GM06990 (cell line): Measurements from ENCODE around the gene ZSCAN5C.

ENCODE experiments used
- DNase-seq: peaks from one replicate; pipeline ENCODE4 v3.0.0-alpha.2; 2011; ENCODE audit not compliant: insufficient read length; ENCODE audit errors: extremely low read depth
- H3K27me3 ChIP-seq: replicated peaks from 2 replicates; pipeline ENCODE4 v1.6.0; 2011; ENCODE audit warnings: low read length; ENCODE audit not compliant: control insufficient read depth, insufficient read depth
- H3K36me3 ChIP-seq: 2 replicates; pipeline ENCODE4 v1.5.1; 2011; ENCODE audit warnings: low read length; ENCODE audit not compliant: control insufficient read depth, insufficient read depth
- H3K4me3 ChIP-seq: replicated peaks from 2 replicates; pipeline ENCODE4 v1.5.1; 2011; ENCODE audit warnings: low read depth, mild to moderate bottlenecking, control low read depth, low read length
- CTCF ChIP-seq: IDR thresholded peaks from 2 replicates; pipeline ENCODE4 v1.5.1; 2011; ENCODE audit warnings: low read length, control low read depth, mild to moderate bottlenecking, inconsistent platforms; ENCODE audit not compliant: insufficient read depth, poor library complexity, severe bottlenecking

ZSCAN5C gene

GRCh38 chr19:56158170-56158757 is 43.8 kb upstream of the ZSCAN5C start:
- peaks cover 13% of the 10 kb centered on the region for H3K36me3 ChIP-seq
- no peak for TF ChIP-seq CTCF
- DNase-seq = no peak
- H3K4me3 ChIP-seq = no peak overlapping the region
- H3K27me3 ChIP-seq = no peaks in the 10 kb centered on the region

- peaks cover 11% of the 10 kb centered on the region for H3K36me3 ChIP-seq
- no peak overlapping the region for H3K4me3 ChIP-seq
- no peaks in the 10 kb centered on the region for H3K27me3 ChIP-seq
- no peak for DNase-seq
- TF ChIP-seq CTCF = no peak
Observed at GRCh38 chr19:56159009-56159559, 43.0 kb upstream of the ZSCAN5C start.

GRCh38 chr19:56159622-56160271 is 42.3 kb upstream of the ZSCAN5C start:
- Histone ChIP-seq H3K27me3 (no peaks in the 10 kb centered on the region), H3K36me3 (peaks cover 7% of the 10 kb centered on the region), H3K4me3 (no peak overlapping the region)
- no peak for TF ChIP-seq CTCF
- DNase-seq = no peak

- no peak for TF ChIP-seq CTCF
- Histone ChIP-seq H3K4me3 (no peak overlapping the region), H3K27me3 (no peaks in the 10 kb centered on the region), H3K36me3 (peaks cover 4% of the 10 kb centered on the region)
- DNase-seq = no peak
Observed at GRCh38 chr19:56161534-56161933, 40.5 kb upstream of the ZSCAN5C start.

- no peak for TF ChIP-seq CTCF
Observed at GRCh38 chr19:56162258-56162657, 39.8 kb upstream of the ZSCAN5C start.

GRCh38 chr19:56163097-56163496 is 39.0 kb upstream of the ZSCAN5C start:
- no peak for DNase-seq
- no peak for TF ChIP-seq CTCF
- Histone ChIP-seq H3K4me3 (no peak overlapping the region), H3K36me3 (peaks cover 4% of the 10 kb centered on the region), H3K27me3 (no peaks in the 10 kb centered on the region)

More at GRCh38 chr19:56162258-56162657, 39.8 kb upstream of the ZSCAN5C start:
- Histone ChIP-seq H3K27me3 (no peaks in the 10 kb centered on the region), H3K4me3 (no peak overlapping the region), H3K36me3 (peaks cover 4% of the 10 kb centered on the region)
- no peak for DNase-seq
